Gastrocnemius medialis (tissue), 4 donors: ENCODE data around the gene NAGA.

Experiments
- POLR2A ChIP-seq, 2 donors: fragments of 450-650 bp; IDR thresholded peaks; one replicate each; pipeline ENCODE4 v1.6.1; 2017; ENCODE audit warnings: antibody characterized with exemption in 2 of 2, mild to moderate bottlenecking in 2 of 2, moderate library complexity in 2 of 2
- TF ChIP-seq, protein P1 (sequence below), 5 experiments: fragments of 450-650 bp in 3 of 5; fragments of 200-600 bp in 2 of 5; sonication (generic) in 2 of 5; IDR thresholded peaks in 4 of 5; conservative IDR thresholded peaks in 1 of 5; 1 replicate in 4 of 5; 2 replicates in 1 of 5; pipeline ENCODE4 v1.5.1; 2016 to 2019; ENCODE audit warnings: antibody characterized with exemption in 5 of 5, mild to moderate bottlenecking in 3 of 5, moderate library complexity in 3 of 5

DNA sequence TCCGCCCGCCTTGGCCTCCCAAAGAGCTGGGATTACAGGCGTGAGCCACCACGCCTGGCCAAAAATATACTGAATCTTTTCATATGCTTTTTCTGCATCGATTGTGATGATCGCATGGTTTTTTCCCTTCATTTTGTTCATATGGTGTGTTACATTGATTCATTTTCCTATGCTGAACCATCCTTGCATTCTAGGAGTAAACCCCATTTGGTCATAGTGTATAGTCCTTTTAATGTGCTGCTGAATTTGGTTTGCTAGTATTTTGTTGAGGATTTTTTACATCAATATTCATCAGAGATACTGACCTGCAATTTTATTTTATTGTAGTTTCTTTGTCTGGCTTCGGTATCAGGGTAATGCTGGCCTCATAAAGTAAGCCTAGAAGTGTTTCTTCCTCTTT is 59.8 kb downstream of the NAGA start:
- TF ChIP-seq, protein P1, sequence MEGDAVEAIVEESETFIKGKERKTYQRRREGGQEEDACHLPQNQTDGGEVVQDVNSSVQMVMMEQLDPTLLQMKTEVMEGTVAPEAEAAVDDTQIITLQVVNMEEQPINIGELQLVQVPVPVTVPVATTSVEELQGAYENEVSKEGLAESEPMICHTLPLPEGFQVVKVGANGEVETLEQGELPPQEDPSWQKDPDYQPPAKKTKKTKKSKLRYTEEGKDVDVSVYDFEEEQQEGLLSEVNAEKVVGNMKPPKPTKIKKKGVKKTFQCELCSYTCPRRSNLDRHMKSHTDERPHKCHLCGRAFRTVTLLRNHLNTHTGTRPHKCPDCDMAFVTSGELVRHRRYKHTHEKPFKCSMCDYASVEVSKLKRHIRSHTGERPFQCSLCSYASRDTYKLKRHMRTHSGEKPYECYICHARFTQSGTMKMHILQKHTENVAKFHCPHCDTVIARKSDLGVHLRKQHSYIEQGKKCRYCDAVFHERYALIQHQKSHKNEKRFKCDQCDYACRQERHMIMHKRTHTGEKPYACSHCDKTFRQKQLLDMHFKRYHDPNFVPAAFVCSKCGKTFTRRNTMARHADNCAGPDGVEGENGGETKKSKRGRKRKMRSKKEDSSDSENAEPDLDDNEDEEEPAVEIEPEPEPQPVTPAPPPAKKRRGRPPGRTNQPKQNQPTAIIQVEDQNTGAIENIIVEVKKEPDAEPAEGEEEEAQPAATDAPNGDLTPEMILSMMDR (IDR thresholded peaks at IDR 0.05 in 4 of 5, conservative IDR thresholded peaks at IDR 0.05 in 1 of 5): no peak
- TF ChIP-seq POLR2A (IDR thresholded peaks at IDR 0.05): no peak
